Measurements from ENCODE around the gene UNC45A. TPM values are rescaled to one million over a fixed set of nuclear protein-coding genes. Genes with fewer than 3 reads are reported as not detected.

Gene UNC45A
- total and polyA plus RNA-seq, 2 of the 4 experiments (the other 2 are of a cell fraction), result 68.9 to 100 TPM

DNA sequence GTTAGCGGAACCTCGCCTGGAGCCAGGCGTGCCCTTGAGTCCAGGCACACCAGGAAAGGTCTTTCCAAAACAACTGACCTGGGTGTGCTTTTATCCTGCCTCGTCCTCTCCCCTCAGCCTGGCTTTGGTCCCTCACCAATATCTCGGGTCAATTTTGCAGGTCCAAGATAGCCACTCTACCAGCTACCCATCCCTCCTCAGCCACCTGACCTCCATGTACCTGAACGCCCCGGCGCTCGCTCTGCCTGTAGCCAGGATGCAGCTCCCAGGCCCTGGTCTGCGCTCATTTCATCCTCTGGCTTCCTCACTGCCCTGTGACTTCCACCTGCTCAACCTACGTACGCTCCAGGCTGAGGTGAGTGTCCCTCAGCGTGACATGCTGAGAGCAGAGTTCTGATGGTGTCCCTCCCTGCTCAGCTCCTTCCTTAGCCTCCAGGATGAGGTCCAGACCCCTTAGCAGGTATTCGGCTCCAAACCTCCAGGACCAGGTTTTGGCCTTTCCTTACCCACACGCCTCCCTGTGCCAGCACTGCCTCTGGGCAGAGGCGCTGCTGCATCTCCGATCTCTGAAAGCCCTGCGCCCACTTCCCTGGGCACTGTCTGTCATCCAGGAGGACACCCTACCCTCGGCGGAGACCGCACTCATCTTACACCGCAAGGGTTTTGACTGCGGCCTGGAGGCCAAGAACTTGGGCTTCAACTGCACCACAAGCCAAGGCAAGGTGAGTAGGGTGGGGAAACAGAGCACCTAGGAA, 16.9 kb upstream of the UNC45A start:
- Histone ChIP-seq H3K4ac (ENCODE audit: low read depth, low read length) (no peak overlapping the region), H4K5ac (ENCODE audit: low read depth, low read length) (no peak overlapping the region), H2BK5ac (ENCODE audit: low read depth, low read length, poor library complexity, severe bottlenecking) (no peak overlapping the region), H3K4me2 (ENCODE audit: low read depth, low read length) (no peak overlapping the region), H2AK9ac (replicated peaks; ENCODE audit: low read depth, low read length, poor library complexity) (no peak overlapping the region), H3K9me3 (ENCODE audit: control insufficient read depth, insufficient read depth, low read length) (no peaks in the 10 kb centered on the region), H3K36me3 (ENCODE audit: control insufficient read depth, insufficient read depth, low read length) (peaks cover 30% of the 10 kb centered on the region), H2BK120ac (ENCODE audit: low read depth, low read length) (no peak overlapping the region), H3K14ac (replicated peaks; ENCODE audit: low read depth, low read length) (no peak overlapping the region), H2AFZ (replicated peaks; ENCODE audit: low read length, poor library complexity) (no peak overlapping the region), H3K27ac (ENCODE audit: insufficient read depth, low read length) (no peak overlapping the region), H3K4me3 (ENCODE audit: insufficient read depth, low read depth, low read length) (no peak overlapping the region), H3K56ac (ENCODE audit: extremely low read depth, insufficient read depth, low read length) (no peak overlapping the region), H3K79me1 (ENCODE audit: low read depth in 1 of 2, low read length in 2 of 2) (no peaks in the 10 kb centered on the region), H2BK20ac (ENCODE audit: low read depth, low read length) (no peak overlapping the region), H4K20me1 (ENCODE audit: insufficient read depth, low read length) (no peaks in the 10 kb centered on the region), H2AK5ac (ENCODE audit: low read depth, low read length) (no peak overlapping the region), H3K9ac (ENCODE audit: low read depth, low read length) (no peak overlapping the region), H3K9me1 (ENCODE audit: insufficient read depth, low read length) (peaks cover 3% of the 10 kb centered on the region; the same call in 1 of the 2 replicates), H2BK15ac (ENCODE audit: low read depth, low read length) (no peak overlapping the region), H3K27me3 (ENCODE audit: control insufficient read depth, insufficient read depth, low read length) (no peaks in the 10 kb centered on the region), H3K18ac (ENCODE audit: low read depth, low read length) (no peak overlapping the region), H3K4me1 (ENCODE audit: control insufficient read depth, insufficient read depth, low read length) (peaks cover 10% of the 10 kb centered on the region; the same call in 1 of the 2 replicates), H4K8ac (ENCODE audit: low read depth in 2 of 2, low read length in 2 of 2) (no peak overlapping the region), H4K91ac (ENCODE audit: insufficient read depth, low read depth, low read length) (no peak overlapping the region), H3K23ac (ENCODE audit: low read depth, low read length) (no peak overlapping the region)
- DNase-seq (no peak), ATAC-seq (ENCODE audit: low read depth) (no peak)
- 94% methylated on average over 11 of the region's 23 CpGs; no CpG with 5 or more reads in 1 of the 2 experiments for WGBS, 2 experiments (ENCODE audit: extremely low coverage in 2 of 2, insufficient read length in 1 of 2)
- dilution Hi-C loops (cut with HindIII; ENCODE audit: low sequenced_read_pairs, unreplicated experiment), result no loop called here
- in situ Hi-C loops (cut with MboI; ENCODE audit: low sequenced_read_pairs), result no loop called here
- BruUV-seq (replicated peaks), result no TSS peak
- intact Hi-C loops (cut with micrococcal nuclease), result no loop called here
- ChIA-PET CTCF (interaction anchor here (0.6 kb wide), 1 partner anchor 19 kb away, joined by 4 read pairs; no protein-coding TSS in a partner anchor), POLR2A (ENCODE audit: unreplicated experiment) (no interaction called here)
- no peak for TF ChIP-seq CHD1 (IDR thresholded peaks at IDR 0.05; ENCODE audit: low read depth, low read length)
- no peak for TF ChIP-seq RCOR1 (IDR thresholded peaks at IDR 0.05; ENCODE audit: insufficient replicate concordance, low read length)
- TF ChIP-seq, protein P1, sequence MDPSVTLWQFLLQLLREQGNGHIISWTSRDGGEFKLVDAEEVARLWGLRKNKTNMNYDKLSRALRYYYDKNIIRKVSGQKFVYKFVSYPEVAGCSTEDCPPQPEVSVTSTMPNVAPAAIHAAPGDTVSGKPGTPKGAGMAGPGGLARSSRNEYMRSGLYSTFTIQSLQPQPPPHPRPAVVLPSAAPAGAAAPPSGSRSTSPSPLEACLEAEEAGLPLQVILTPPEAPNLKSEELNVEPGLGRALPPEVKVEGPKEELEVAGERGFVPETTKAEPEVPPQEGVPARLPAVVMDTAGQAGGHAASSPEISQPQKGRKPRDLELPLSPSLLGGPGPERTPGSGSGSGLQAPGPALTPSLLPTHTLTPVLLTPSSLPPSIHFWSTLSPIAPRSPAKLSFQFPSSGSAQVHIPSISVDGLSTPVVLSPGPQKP (IDR thresholded peaks at IDR 0.05; ENCODE audit: borderline replicate concordance, low read depth, low read length), result no peak
- TF ChIP-seq NFE2L2 (IDR thresholded peaks at IDR 0.05; ENCODE audit: low read depth, low read length), result no peak
- no peak for TF ChIP-seq CTCF (conservative IDR thresholded peaks at IDR 0.05; ENCODE audit: low read depth, low read length)
- no peak for TF ChIP-seq CEBPB (IDR thresholded peaks at IDR 0.05; ENCODE audit: low read depth, low read length)
- TF ChIP-seq RFX5 (IDR thresholded peaks at IDR 0.05; ENCODE audit: low read depth, low read length), result no peak
- no peak for TF ChIP-seq FOS (IDR thresholded peaks at IDR 0.05; ENCODE audit: low read depth, low read length)
- TF ChIP-seq MXI1 (IDR thresholded peaks at IDR 0.05; ENCODE audit: borderline replicate concordance, low read depth, low read length), result no peak
- no peak for TF ChIP-seq SMC3 (IDR thresholded peaks at IDR 0.05; ENCODE audit: low read depth, low read length)
- no peak for TF ChIP-seq BHLHE40 (IDR thresholded peaks at IDR 0.05; ENCODE audit: low read depth, low read length)
- TF ChIP-seq USF2 (IDR thresholded peaks at IDR 0.05; ENCODE audit: low read depth, low read length), result no peak
- TF ChIP-seq RAD21 (IDR thresholded peaks at IDR 0.05; ENCODE audit: low read length), result no peak
- TF ChIP-seq MAZ (IDR thresholded peaks at IDR 0.05; ENCODE audit: borderline replicate concordance, low read depth, low read length), result no peak
- no peak for TF ChIP-seq MAFK (IDR thresholded peaks at IDR 0.05; ENCODE audit: low read depth, low read length)
- no peak for TF ChIP-seq POLR2A (IDR thresholded peaks at IDR 0.05; ENCODE audit: low read depth, low read length)

Data from IMR-90 (cell line).